Pancreas (tissue), 10 donors: Measurements from ENCODE around the gene FBXL12. TPM values are rescaled to one million over a fixed set of nuclear protein-coding genes. Genes with fewer than 3 reads are reported as not detected.

Experiments used
- ATAC-seq, 4 donors: fragments of 200-7000 bp; cut with Tn5 transposase; one replicate each; pipeline versions ENCODE4 v1.8.0 to v1.9.1; 2020; ENCODE audit warnings: mild to moderate bottlenecking in 4 of 4, moderate library complexity in 4 of 4
- DNase-seq, 6 donors: peaks; one replicate each; pipeline ENCODE4 v3.0.0-alpha.2; 2020
- FAIRE-seq: peaks from 2 replicates; lab custom pipeline; 2012; peaks lifted over from hg19 to GRCh38; lab: Jason Lieb, UNC
- H3K27ac ChIP-seq, 4 donors: fragments of 200-600 bp; sonication (generic); 1 replicate in 3 of 4; 2 replicates in 1 of 4; pipeline versions ENCODE4 v1.5.0 to v1.8.0; 2020
- H3K27me3 ChIP-seq, 4 donors: fragments of 200-600 bp; one replicate each; pipeline ENCODE4 v1.8.0; 2021
- H3K36me3 ChIP-seq, 3 donors: fragments of 200-600 bp; sonication (generic) in 1 of 3; one replicate each; pipeline versions ENCODE4 v1.5.0 to v1.8.0; 2020 to 2021
- H3K4me1 ChIP-seq, 3 donors: fragments of 200-600 bp; one replicate each; pipeline ENCODE4 v1.8.0; 2021
- H3K4me3 ChIP-seq, 4 donors: fragments of 200-600 bp; sonication (generic) in 2 of 4; one replicate each; pipeline versions ENCODE4 v1.5.0 to v1.8.0; 2020 to 2021
- H3K9me3 ChIP-seq, 4 donors: fragments of 200-600 bp; one replicate each; pipeline ENCODE4 v1.8.0; 2021
- WGBS, 2 donors: extraction: QIAGEN DNeasy Blood & Tissue Kit; methylation state at CpG; one replicate each; pipeline ENCODE4 v1.1.7; 2013; 5-methylcytosine and 5-hydroxymethylcytosine counted together
- intact Hi-C, 3 donors: fragments of 100-400 bp; cut with DNase I; formaldehyde crosslinking; loops; one replicate each; pipeline versions ENCODE4 v1.11.1 to v1.14.2; 2022
- polyA plus RNA-seq, 2 donors: library from polyadenylated mRNA; stranded (reverse); fragments of 200-250 nt; gene quantifications; one replicate each; pipeline ENCODE4 v1.2.3, GENCODE V29; 2013
- total RNA-seq, 6 donors: library from RNA; stranded (reverse); fragmentation: NEBNext Ultra II Directional in 4 of 6; extraction: Animal tissue kit (Norgen Biotek cat#: 25700) in 4 of 6; gene quantifications; one replicate each; pipeline versions ENCODE4 v1.2.1 to v1.2.4, GENCODE V29; 2021 to 2023
- TF ChIP-seq, protein P1 (sequence below), 4 donors: fragments of 200-600 bp; sonication (generic) in 3 of 4; IDR thresholded peaks; one replicate each; pipeline versions ENCODE4 v1.5.0 to v1.8.0; 2021; ENCODE audit warnings: antibody characterized with exemption in 4 of 4
- donor health status: healthy with polysubstance abuse.
- donor health status: DM: no; HTN: no; CAD: no; lungs with moderate emphysema.
- donor health status: DM: no; HTN: no; CAD: no.
- donor health status: control.
- donor health status: control.
- donor health status: Bipolar disorder and iron deficiency.
- donor health status: DM: yes; HTN: yes; CAD: no.
- donor health status: DM: no; HTN: no; CAD: no.
- donor health status: DM: no; HTN: no; CAD: no.
- donor health status: DM: yes; HTN: yes; CAD: no.

Gene FBXL12, protein sequence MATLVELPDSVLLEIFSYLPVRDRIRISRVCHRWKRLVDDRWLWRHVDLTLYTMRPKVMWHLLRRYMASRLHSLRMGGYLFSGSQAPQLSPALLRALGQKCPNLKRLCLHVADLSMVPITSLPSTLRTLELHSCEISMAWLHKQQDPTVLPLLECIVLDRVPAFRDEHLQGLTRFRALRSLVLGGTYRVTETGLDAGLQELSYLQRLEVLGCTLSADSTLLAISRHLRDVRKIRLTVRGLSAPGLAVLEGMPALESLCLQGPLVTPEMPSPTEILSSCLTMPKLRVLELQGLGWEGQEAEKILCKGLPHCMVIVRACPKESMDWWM
- 10 to 100 TPM in 1 of 6 donors, 1 to 10 TPM in 5; 6.5 to 12.5 (median 7.0) TPM for total RNA-seq
- 10 to 100 TPM; 16.6 to 20.5 TPM for polyA plus RNA-seq

DNA sequence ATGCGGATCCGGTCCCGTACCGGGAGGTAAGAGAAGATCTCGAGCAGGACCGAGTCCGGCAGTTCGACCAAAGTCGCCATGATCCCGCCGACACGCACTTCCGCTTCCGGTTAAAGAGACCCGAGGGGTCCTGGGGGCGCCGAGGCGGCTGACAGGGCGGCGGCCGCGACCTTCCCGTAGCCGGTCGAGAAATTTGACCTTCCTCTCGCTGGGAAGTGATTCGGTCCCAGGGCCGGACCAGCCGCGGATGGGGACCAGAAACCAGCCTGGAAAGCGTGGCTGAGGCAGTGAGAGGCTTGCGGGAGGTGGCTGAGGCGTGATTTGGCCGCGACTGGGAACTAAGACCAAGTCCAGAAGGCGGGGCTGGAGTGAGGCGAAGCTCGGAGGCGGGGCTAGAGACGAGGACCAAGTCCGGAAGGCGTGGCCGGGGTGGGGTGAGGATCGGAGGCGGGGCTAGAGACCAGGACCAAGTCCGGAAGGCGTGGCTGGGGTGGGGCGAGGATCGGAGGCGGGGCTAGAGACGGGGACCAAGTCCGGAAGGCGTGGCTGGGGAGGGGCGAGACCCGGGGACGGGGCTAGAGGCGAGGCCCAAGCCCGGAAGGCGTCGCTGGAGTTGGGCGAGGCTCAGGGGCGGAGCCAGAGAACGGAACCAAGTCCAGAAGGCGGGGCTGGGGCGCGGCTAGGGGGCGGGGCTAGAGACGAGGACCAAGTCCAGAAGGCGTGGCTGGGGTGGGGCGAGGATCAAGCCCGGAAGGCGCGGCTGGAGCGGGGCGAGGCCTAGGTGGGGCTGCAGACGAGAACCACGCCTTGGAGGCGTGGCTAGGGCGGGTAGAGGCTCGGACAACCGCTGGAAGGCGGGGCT lies at the start of gene FBXL12:
Gene FBXL12, minus strand, starts transcription at position 346 of the 862 bp plus-strand sequence. Its CDS starts 266 bp downstream, at position 80.
- 0 to 1% methylated on average over 75 to 82 of the region's 82 CpGs for WGBS, 2 donors
- DNase-seq (peak; percentile 100), FAIRE-seq (peak; percentile 82), ATAC-seq (peak; percentile 90 to 95 (median 90))
- TF ChIP-seq, protein P1, sequence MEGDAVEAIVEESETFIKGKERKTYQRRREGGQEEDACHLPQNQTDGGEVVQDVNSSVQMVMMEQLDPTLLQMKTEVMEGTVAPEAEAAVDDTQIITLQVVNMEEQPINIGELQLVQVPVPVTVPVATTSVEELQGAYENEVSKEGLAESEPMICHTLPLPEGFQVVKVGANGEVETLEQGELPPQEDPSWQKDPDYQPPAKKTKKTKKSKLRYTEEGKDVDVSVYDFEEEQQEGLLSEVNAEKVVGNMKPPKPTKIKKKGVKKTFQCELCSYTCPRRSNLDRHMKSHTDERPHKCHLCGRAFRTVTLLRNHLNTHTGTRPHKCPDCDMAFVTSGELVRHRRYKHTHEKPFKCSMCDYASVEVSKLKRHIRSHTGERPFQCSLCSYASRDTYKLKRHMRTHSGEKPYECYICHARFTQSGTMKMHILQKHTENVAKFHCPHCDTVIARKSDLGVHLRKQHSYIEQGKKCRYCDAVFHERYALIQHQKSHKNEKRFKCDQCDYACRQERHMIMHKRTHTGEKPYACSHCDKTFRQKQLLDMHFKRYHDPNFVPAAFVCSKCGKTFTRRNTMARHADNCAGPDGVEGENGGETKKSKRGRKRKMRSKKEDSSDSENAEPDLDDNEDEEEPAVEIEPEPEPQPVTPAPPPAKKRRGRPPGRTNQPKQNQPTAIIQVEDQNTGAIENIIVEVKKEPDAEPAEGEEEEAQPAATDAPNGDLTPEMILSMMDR (IDR thresholded peaks at IDR 0.05), result no peak
- peak within 1 kb of the TSS; percentile 87 to 94 (median 91) for H3K27ac ChIP-seq
- intact Hi-C loops, result no loop called here
- no peaks in the 10 kb centered on the region for H3K36me3 ChIP-seq
- H3K4me1 ChIP-seq, result peaks cover 7 to 14% (median 8%) of the 10 kb centered on the region in 3 donors
- no peaks in the 10 kb centered on the region for H3K9me3 ChIP-seq
- no peaks in the 10 kb centered on the region for H3K27me3 ChIP-seq
- H3K4me3 ChIP-seq, result peak within 1 kb of the TSS; percentile 61 to 99 (median 82)

DNA sequence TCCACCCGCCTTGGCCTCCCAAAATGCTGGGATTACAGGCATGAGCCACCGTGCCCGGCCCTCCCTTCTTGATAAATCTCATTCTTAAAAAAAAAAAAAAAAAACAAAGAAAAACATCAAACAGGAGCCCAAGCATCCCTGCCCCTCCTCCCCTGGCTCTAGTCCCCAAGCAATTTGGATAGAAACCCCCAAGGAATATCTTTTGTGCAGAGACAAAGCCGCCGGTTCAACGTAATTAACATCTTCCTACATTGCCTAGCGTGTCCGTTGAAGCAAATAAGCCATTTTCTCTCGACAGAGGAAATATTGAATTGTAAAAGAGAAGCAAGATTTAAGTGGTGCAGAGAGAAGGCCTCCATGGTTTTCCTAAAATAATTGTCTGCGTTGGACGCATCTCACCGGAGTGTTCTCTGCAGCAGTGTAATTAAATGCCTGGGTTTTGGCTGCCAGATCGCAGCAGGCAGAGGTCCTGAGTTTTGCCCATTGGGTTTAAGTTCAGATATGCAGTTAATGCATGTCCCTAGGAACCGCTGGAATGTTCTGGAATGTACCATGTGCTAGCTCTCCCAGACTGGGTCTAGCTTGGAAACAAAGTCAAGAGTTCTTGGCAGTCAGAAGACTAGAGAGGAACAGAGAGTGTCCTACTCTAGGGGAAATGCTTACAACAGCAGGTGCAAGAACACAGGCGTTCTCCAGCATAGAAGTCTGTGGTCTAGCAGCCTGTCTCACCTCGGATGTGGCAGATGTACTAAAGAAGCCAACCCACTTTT lies 47.0 kb upstream of the FBXL12 start:
- Histone ChIP-seq H3K27ac (no peak overlapping the region), H3K9me3 (no peaks in the 10 kb centered on the region), H3K4me3 (no peak overlapping the region), H3K27me3 (no peaks in the 10 kb centered on the region), H3K4me1 (no peaks in the 10 kb centered on the region), H3K36me3 (no peaks in the 10 kb centered on the region)
- no peak for FAIRE-seq
- 78 to 81% methylated on average over 16 of the region's 16 CpGs for WGBS, 2 donors
- no peak for ATAC-seq
- no peak for DNase-seq
- intact Hi-C loops, result no loop called here
- TF ChIP-seq, protein P1 (IDR thresholded peaks at IDR 0.05), result no peak

DNA sequence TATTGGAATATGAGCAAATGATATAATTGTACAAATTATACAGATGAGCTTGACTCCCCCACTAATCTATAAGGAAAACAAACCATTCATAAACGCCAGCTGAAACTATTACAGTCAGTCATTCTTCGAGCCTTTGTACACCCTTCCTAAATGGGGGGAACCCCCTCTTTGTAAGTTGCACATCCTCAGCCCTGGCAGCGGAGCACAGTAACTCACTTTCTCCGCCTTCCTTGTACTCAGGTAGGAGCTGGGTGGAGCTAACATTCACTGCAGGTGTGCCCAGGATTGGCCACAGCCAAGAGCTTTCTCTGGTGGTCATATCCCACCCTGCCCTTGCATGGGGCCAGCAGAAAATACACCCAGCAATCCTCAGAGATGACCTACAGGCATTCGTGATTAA lies 44.9 kb upstream of the FBXL12 start:
- TF ChIP-seq, protein P1 (IDR thresholded peaks at IDR 0.05), result no peak
- H3K4me3 ChIP-seq, result no peak overlapping the region
- no peak for ATAC-seq
- H3K36me3 ChIP-seq, result no peaks in the 10 kb centered on the region
- 54 to 72% methylated on average over 5 of the region's 5 CpGs for WGBS, 2 donors
- H3K9me3 ChIP-seq, result no peaks in the 10 kb centered on the region
- no peak for DNase-seq
- intact Hi-C loops, result no loop called here
- H3K27me3 ChIP-seq, result no peaks in the 10 kb centered on the region
- no peak overlapping the region for H3K27ac ChIP-seq
- H3K4me1 ChIP-seq, result no peaks in the 10 kb centered on the region
- no peak for FAIRE-seq

DNA sequence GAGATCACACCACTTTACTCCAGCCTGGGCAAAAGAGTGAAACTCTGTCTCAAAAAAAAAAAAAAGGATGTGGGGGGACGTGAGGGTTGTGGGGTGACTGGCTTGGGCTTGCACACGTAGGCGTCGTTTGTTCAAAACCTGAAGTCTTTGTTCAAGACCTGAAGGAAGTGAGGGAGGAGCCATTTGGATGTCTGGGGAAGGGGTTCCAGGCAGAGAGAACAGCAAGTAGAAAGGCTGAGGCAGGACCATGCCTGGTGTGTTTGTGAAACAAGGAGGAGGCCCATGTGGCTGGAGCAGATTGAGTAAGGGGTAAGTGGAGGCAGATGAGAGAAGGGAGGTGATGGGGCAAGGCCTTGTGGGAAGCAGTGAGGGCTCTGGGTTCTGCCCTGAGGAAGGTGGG lies 44.1 kb upstream of the FBXL12 start:
- Histone ChIP-seq H3K4me3 (no peak overlapping the region), H3K27ac (no peak overlapping the region), H3K27me3 (no peaks in the 10 kb centered on the region), H3K4me1 (no peaks in the 10 kb centered on the region), H3K9me3 (no peaks in the 10 kb centered on the region), H3K36me3 (no peaks in the 10 kb centered on the region)
- WGBS, 2 donors, result 74 to 81% methylated on average over 4 of the region's 4 CpGs
- ATAC-seq (no peak), FAIRE-seq (no peak), DNase-seq (no peak)
- intact Hi-C loops, result no loop called here
- TF ChIP-seq, protein P1 (IDR thresholded peaks at IDR 0.05), result no peak
